NCI-H2227 treated with DMSO at 0.1 percent for 48 hours (cell line): ENCODE measurements around the gene LIN7C.

Experiments used
- DNase-seq: peaks from one replicate; lab custom pipeline; 2025; lab: John Stamatoyannopoulos, UW

Gene LIN7C

DNA sequence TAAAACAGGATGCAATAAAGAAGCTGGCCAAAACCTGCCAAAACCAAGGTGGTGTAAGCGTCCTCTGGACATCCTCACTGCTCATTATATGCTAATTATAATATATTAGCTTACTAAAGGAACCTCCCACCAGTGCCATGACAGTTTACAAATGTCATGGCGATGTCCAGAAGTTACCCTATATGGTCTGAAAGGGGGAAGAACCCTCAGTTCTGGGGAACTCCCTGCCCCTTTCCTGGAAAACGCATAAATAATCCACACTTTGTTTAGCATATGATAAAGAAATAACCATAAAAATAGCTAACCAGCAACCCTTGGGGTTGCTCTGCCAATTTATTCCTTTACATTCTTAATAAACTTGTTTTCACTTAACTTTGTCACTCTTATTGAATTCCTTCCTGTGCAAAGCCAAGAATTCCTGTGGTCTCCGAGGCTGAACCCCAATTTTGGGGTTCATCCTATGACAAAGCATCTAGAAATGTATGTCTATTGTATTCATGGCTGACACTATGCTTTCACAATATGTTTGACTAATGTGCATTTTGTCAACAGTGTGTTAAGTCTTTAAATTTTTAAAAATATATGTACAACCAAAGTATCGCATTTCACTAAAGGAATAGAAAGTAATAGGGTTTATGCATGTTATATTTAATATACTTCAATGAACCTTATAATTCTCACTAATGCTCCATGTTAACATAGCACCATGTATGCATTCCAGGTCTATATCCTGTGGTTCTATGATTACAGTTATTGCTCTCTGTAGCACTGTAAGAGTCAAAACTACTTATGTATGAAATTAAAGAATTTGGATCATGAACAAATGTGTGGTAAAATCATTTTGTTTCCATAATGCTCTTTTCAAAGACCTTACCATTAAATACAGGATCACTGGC is 59.0 kb downstream of the LIN7C start:
- DNase-seq, result no peak

DNA sequence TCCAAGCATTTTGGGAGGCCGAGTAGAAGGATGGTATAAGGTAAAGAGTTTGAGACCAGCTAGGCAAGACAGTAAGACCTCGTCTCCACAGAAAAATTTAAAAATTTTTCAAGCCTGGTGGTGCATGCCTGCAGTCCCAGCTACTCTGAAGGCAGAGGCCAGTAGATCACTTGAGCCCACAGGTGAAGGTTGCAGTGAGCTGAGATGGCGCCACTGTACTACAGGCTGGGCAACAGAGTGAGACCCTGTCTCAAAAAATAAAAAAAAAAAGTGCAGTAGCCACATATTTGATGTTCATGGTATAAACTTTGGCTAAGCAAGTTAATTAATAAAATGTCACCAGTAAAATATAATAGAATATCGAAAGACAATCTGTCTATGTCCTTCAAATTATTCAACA is 60.9 kb downstream of the LIN7C start:
- no peak for DNase-seq

- peak; percentile 83 for DNase-seq
Observed at GRCh38 chr11:27444801-27445215, 61.8 kb downstream of the LIN7C start.
